OCI-LY3 (cell line): ENCODE data around the gene RAB24.
"Not testable (repeated sequence)": the region's sequence is repeated elsewhere in the genome, so short reads cannot be mapped to it uniquely, and the experiment has no call there.

Source experiments
- H2AFZ ChIP-seq: fragments of 200-600, 300-600 bp; shearing (Covaris generic); 2 replicates; pipeline ENCODE4 v1.6.0; 2014; ENCODE audit warnings: antibody characterized with exemption, low read depth, low read length
- H3K27ac ChIP-seq: fragments of 200-600, 300-600 bp; sonication (generic); 2 replicates; pipeline ENCODE4 v1.5.1; 2014; ENCODE audit warnings: mild to moderate bottlenecking, low read length, moderate library complexity, mixed read lengths
- H3K27me3 ChIP-seq: fragments of 200-600, 300-600 bp; sonication (generic); 2 replicates; pipeline ENCODE4 v1.6.1; 2014; ENCODE audit warnings: low read depth, low read length, mixed read lengths
- H3K36me3 ChIP-seq: fragments of 200-600, 300-600 bp; sonication (generic); replicated peaks from 2 replicates; pipeline ENCODE3; 2014; ENCODE audit warnings: low read depth, low read length, mixed read lengths
- H3K4me1 ChIP-seq: fragments of 300-600, 200-600 bp; sonication (generic); 2 replicates; pipeline ENCODE4 v1.6.1; 2014; ENCODE audit warnings: low read length, mixed read lengths
- H3K4me2 ChIP-seq: fragments of 200-600, 300-600 bp; sonication (generic); 2 replicates; pipeline ENCODE4 v1.6.1; 2014; ENCODE audit warnings: low read length, mixed read lengths
- H3K4me3 ChIP-seq: fragments of 300-600, 200-600 bp; sonication (generic); 2 replicates; pipeline ENCODE4 v1.5.1; 2014; ENCODE audit warnings: antibody characterized with exemption, mild to moderate bottlenecking, low read length, moderate library complexity
- H3K79me2 ChIP-seq: fragments of 300-600, 200-600 bp; shearing (Covaris generic); 2 replicates; pipeline ENCODE4 v1.6.1; 2014; ENCODE audit warnings: mild to moderate bottlenecking, low read length, mixed read lengths
- H3K9ac ChIP-seq: fragments of 300-600, 200-600 bp; shearing (Covaris generic); 2 replicates; pipeline ENCODE4 v1.6.0; 2014; ENCODE audit warnings: mild to moderate bottlenecking, low read length, moderate library complexity
- H3K9me3 ChIP-seq: fragments of 200-600, 300-600 bp; shearing (Covaris generic); 2 replicates; pipeline ENCODE4 v1.6.1; 2014; ENCODE audit warnings: low read length, mixed read lengths; ENCODE audit not compliant: insufficient read depth
- H4K20me1 ChIP-seq: fragments of 200-600, 300-600 bp; sonication (generic); 2 replicates; pipeline ENCODE4 v1.6.1; 2016; ENCODE audit warnings: low read length, mixed read lengths; ENCODE audit not compliant: insufficient read depth
- EZH2phosphoT487 ChIP-seq: fragments of 200-600 bp; shearing (Covaris generic); IDR thresholded peaks from 2 replicates; pipeline ENCODE4 v1.6.1; 2018; ENCODE audit warnings: antibody characterized with exemption, mixed run types, low read depth
- TF ChIP-seq, protein P1 (sequence below): fragments of 200-600, 300-600 bp; sonication (generic); IDR thresholded peaks from 2 replicates; pipeline ENCODE4 v1.5.1; 2014; ENCODE audit warnings: antibody characterized with exemption, low read length, low read depth

RAB24 gene

GRCh38 chr5:177346820-177347219 is 43.3 kb upstream of the RAB24 start:
- no peak for TF ChIP-seq EZH2phosphoT487
- TF ChIP-seq, protein P1, sequence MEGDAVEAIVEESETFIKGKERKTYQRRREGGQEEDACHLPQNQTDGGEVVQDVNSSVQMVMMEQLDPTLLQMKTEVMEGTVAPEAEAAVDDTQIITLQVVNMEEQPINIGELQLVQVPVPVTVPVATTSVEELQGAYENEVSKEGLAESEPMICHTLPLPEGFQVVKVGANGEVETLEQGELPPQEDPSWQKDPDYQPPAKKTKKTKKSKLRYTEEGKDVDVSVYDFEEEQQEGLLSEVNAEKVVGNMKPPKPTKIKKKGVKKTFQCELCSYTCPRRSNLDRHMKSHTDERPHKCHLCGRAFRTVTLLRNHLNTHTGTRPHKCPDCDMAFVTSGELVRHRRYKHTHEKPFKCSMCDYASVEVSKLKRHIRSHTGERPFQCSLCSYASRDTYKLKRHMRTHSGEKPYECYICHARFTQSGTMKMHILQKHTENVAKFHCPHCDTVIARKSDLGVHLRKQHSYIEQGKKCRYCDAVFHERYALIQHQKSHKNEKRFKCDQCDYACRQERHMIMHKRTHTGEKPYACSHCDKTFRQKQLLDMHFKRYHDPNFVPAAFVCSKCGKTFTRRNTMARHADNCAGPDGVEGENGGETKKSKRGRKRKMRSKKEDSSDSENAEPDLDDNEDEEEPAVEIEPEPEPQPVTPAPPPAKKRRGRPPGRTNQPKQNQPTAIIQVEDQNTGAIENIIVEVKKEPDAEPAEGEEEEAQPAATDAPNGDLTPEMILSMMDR = no peak
- H3K4me2 ChIP-seq = no peak overlapping the region
- no peaks in the 10 kb centered on the region for H3K27me3 ChIP-seq
- H3K4me1 ChIP-seq = peaks cover 16% of the 10 kb centered on the region
- H2AFZ ChIP-seq = no peak overlapping the region
- H3K4me3 ChIP-seq = no peak overlapping the region
- no peak overlapping the region for H3K27ac ChIP-seq
- H3K9ac ChIP-seq = no peak overlapping the region
- no peaks in the 10 kb centered on the region for H3K9me3 ChIP-seq
- peaks cover 67% of the 10 kb centered on the region for H3K79me2 ChIP-seq
- H4K20me1 ChIP-seq = peaks cover 10% of the 10 kb centered on the region; the same call in 1 of the 2 replicates
- H3K36me3 ChIP-seq = peaks cover 11% of the 10 kb centered on the region

GRCh38 chr5:177344891-177345290 is 41.4 kb upstream of the RAB24 start:
- Histone ChIP-seq H3K27ac (no peak overlapping the region), H3K4me3 (no peak overlapping the region), H3K4me1 (peaks cover 7% of the 10 kb centered on the region), H3K79me2 (peaks cover 51% of the 10 kb centered on the region), H2AFZ (no peak overlapping the region), H3K27me3 (no peaks in the 10 kb centered on the region), H3K9me3 (no peaks in the 10 kb centered on the region), H3K4me2 (no peak overlapping the region), H4K20me1 (peaks cover 10% of the 10 kb centered on the region; the same call in 1 of the 2 replicates), H3K9ac (no peak overlapping the region), H3K36me3 (peaks cover 23% of the 10 kb centered on the region)
- TF ChIP-seq EZH2phosphoT487 = no peak
- TF ChIP-seq, protein P1 = no peak

GRCh38 chr5:177343777-177344176 is 40.3 kb upstream of the RAB24 start:
- TF ChIP-seq EZH2phosphoT487 = no peak
- TF ChIP-seq, protein P1 = no peak
- Histone ChIP-seq H3K27ac (no peak overlapping the region), H3K9me3 (no peaks in the 10 kb centered on the region), H4K20me1 (peaks cover 13% of the 10 kb centered on the region; the same call in 1 of the 2 replicates), H3K27me3 (no peaks in the 10 kb centered on the region), H3K36me3 (peaks cover 32% of the 10 kb centered on the region), H3K79me2 (peaks cover 48% of the 10 kb centered on the region), H3K4me1 (no peaks in the 10 kb centered on the region), H3K9ac (no peak overlapping the region), H3K4me2 (no peak overlapping the region), H3K4me3 (no peak overlapping the region), H2AFZ (no peak overlapping the region)

DNA sequence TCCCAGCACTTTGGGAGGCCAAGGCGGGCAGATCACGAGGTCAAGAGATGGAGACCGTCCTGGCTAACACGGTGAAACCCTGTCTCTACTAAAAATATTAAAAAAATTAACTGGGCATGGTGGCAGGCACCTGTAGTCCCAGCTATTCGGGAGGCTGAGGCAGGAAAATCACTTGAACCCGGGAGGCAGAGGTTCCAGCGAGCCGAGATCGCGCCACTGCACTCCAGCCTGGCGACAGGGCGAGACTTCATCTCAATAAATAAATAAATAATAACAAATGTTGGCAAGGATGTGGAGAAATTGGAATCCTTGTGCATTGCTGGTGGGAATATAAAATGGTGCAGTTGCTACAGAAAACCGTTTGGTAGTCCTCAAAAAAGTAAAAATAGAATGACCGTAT is 39.5 kb upstream of the RAB24 start:
- H3K9me3 ChIP-seq, H3K27ac ChIP-seq, H3K27me3 ChIP-seq, H3K4me1 ChIP-seq, H2AFZ ChIP-seq, H3K4me2 ChIP-seq, H3K4me3 ChIP-seq, H3K9ac ChIP-seq: not testable (repeated sequence)
- Histone ChIP-seq H3K79me2 (peaks cover 47% of the 10 kb centered on the region), H3K36me3 (peaks cover 32% of the 10 kb centered on the region), H4K20me1 (peaks cover 13% of the 10 kb centered on the region; the same call in 1 of the 2 replicates)
